ENCODE measurements around the gene THUMPD1.

- TF ChIP-seq EZH2phosphoT487 (IDR thresholded peaks at IDR 0.05; ENCODE audit: insufficient read depth, low read depth) (no peak), EZH2 (IDR thresholded peaks at IDR 0.05; ENCODE audit: insufficient read depth, poor library complexity, severe bottlenecking) (no peak)
Observed at GRCh38 chr16:20734056-20734455, 7.6 kb downstream of the THUMPD1 start.
